ENCODE data around the gene LRRC14B.

DNA sequence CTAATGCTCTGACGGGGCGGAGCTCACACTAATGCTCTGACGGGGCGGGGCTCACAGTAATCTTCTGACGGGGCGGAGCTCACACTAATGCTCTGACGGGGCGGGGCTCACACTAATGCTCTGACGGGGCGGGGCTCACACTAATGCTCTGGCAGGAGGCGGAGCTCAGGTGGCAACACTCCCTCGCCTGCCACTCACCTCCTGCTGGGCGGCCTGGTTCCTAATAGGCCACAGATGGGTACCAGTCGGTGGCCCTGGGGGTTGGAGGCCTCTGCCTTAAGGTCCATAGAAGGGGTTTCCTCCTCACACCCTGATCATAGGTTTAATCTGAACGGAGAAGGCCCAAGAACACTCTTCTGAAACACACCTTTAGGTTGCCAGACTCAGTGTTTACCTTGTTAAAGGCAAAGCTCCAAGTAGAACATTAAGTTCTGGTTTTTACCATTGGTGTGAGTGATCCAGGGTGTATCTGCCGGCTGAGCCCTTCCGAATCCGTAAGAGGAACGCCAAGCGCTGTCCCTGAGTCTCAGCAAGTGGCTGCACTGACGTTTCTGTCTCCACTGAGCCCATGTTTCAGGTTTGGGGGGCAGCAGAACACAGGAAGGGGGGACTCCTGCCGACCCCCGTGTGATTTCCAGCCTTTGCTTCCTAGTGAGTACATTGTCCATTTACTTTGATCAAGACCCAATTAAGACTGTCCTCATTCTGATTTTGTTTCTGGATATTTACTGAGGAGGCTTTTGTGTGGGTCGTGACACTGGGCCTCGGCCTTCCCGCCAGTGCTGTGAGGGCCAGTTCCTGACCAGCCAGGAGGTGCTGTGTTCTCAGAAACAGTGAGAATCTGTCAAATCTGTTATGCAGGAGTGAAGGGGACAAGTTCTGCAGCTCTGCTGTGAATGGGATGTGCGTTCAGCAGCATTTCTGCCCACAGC is 24.6 kb upstream of the LRRC14B start:
- TF ChIP-seq, protein P1, sequence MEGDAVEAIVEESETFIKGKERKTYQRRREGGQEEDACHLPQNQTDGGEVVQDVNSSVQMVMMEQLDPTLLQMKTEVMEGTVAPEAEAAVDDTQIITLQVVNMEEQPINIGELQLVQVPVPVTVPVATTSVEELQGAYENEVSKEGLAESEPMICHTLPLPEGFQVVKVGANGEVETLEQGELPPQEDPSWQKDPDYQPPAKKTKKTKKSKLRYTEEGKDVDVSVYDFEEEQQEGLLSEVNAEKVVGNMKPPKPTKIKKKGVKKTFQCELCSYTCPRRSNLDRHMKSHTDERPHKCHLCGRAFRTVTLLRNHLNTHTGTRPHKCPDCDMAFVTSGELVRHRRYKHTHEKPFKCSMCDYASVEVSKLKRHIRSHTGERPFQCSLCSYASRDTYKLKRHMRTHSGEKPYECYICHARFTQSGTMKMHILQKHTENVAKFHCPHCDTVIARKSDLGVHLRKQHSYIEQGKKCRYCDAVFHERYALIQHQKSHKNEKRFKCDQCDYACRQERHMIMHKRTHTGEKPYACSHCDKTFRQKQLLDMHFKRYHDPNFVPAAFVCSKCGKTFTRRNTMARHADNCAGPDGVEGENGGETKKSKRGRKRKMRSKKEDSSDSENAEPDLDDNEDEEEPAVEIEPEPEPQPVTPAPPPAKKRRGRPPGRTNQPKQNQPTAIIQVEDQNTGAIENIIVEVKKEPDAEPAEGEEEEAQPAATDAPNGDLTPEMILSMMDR (IDR thresholded peaks at IDR 0.05), result no peak
- no peak for TF ChIP-seq POLR2A (IDR thresholded peaks at IDR 0.05)

Data from testis (tissue), 2 donors.